HepG2 (cell line): ENCODE measurements around the gene CPHXL2. TPM values are rescaled to one million over a fixed set of nuclear protein-coding genes. Genes with fewer than 3 reads are reported as not detected.

Source experiments
- CENPT ChIP-seq: sonication (generic); formaldehyde crosslinking; IDR thresholded peaks from 2 replicates; pipeline ENCODE4 v1.8.0; 2022; ENCODE audit warnings: low read depth, mild to moderate bottlenecking, moderate library complexity, missing genetic modification reagents
- FOXC1 ChIP-seq: sonication (generic); formaldehyde crosslinking; IDR thresholded peaks from 2 replicates; pipeline ENCODE4 v1.8.0; 2022; ENCODE audit warnings: mild to moderate bottlenecking, missing genetic modification reagents, borderline replicate concordance
- GABPB1 ChIP-seq: IDR thresholded peaks from 2 replicates; pipeline ENCODE4 v1.6.1; 2016; ENCODE audit warnings: mild to moderate bottlenecking, missing genetic modification reagents, moderate library complexity, missing compliant biosample characterization
- GATAD1 ChIP-seq: IDR thresholded peaks from 2 replicates; pipeline ENCODE4 v1.6.1; 2016; ENCODE audit warnings: missing genetic modification reagents, missing compliant biosample characterization
- HNRNPL ChIP-seq: fragments of 200-400 bp; formaldehyde crosslinking; IDR thresholded peaks from 2 replicates; pipeline ENCODE4 v1.6.1; 2017; ENCODE audit warnings: mild to moderate bottlenecking, low read depth, low read length
- MED8 ChIP-seq: sonication (generic); formaldehyde crosslinking; IDR thresholded peaks from 2 replicates; pipeline ENCODE4 v1.8.1; 2023; ENCODE audit warnings: mild to moderate bottlenecking, missing genetic modification reagents; ENCODE audit not compliant: insufficient replicate concordance
- PAX8 ChIP-seq: sonication (generic); formaldehyde crosslinking; IDR thresholded peaks from 2 replicates; pipeline ENCODE4 v1.8.0; 2022; ENCODE audit warnings: mild to moderate bottlenecking, missing genetic modification reagents, borderline replicate concordance
- TEAD3 ChIP-seq: optimal IDR thresholded peaks from 2 replicates; pipeline ENCODE3; 2016; ENCODE audit warnings: borderline replicate concordance
- YEATS4 ChIP-seq: sonication (generic); formaldehyde crosslinking; IDR thresholded peaks from 2 replicates; pipeline ENCODE4 v1.4.0; 2020; ENCODE audit warnings: missing genetic modification reagents, borderline replicate concordance
- ZBTB26 ChIP-seq: IDR thresholded peaks from 2 replicates; pipeline ENCODE4 v1.6.1; 2016; ENCODE audit warnings: missing compliant biosample characterization, missing genetic modification reagents, borderline replicate concordance
- ZFAT ChIP-seq: sonication (generic); formaldehyde crosslinking; conservative IDR thresholded peaks from 2 replicates; pipeline ENCODE4 v1.8.1; 2023; ENCODE audit warnings: missing genetic modification reagents, inconsistent platforms
- ZNF121 ChIP-seq: sonication (generic); formaldehyde crosslinking; IDR thresholded peaks from 2 replicates; pipeline ENCODE4 v1.5.0; 2020; ENCODE audit warnings: mild to moderate bottlenecking, missing genetic modification reagents
- ZNF547 ChIP-seq: sonication (generic); formaldehyde crosslinking; IDR thresholded peaks from 2 replicates; pipeline ENCODE4 v1.5.1; 2020; ENCODE audit warnings: mild to moderate bottlenecking, missing genetic modification reagents
- ZNF570 ChIP-seq: sonication (generic); formaldehyde crosslinking; IDR thresholded peaks from 2 replicates; pipeline ENCODE4 v1.4.0; 2020; ENCODE audit warnings: mild to moderate bottlenecking, missing genetic modification reagents, borderline replicate concordance
- ZNF572 ChIP-seq: sonication (generic); formaldehyde crosslinking; IDR thresholded peaks from 2 replicates; pipeline ENCODE4 v1.5.1; 2020; ENCODE audit warnings: mild to moderate bottlenecking, missing genetic modification reagents
- ZSCAN5A ChIP-seq: sonication (generic); formaldehyde crosslinking; IDR thresholded peaks from 2 replicates; pipeline ENCODE4 v1.8.0; 2022; ENCODE audit warnings: mild to moderate bottlenecking, missing genetic modification reagents, borderline replicate concordance
- polyA plus RNA-seq, 8 experiments: library from polyadenylated mRNA; depleted of rRNA in 3 of 8; stranded (reverse) in 7 of 8; unstranded in 1 of 8; fragments of >200 nt; fragmentation: Illumina TruSeq in 4 of 8; extraction: Trizol in 4 of 8; gene quantifications; 2 replicates each; pipeline versions ENCODE4 v1.2.1 to v1.2.3, GENCODE V29; 2011 to 2016; ENCODE audit warnings: low read depth in 4 of 8, missing spikeins in 1 of 8, mixed read lengths in 1 of 8; ENCODE audit not compliant: insufficient read depth in 1 of 8
- total RNA-seq, 5 experiments: library from RNA; depleted of rRNA; stranded (reverse); fragments of >200 nt; fragmentation: Illumina TruSeq; extraction: Trizol; gene quantifications; 2 replicates each; pipeline ENCODE4 v1.2.3, GENCODE V29; 2016; ENCODE audit warnings: low read depth in 1 of 5
- TF ChIP-seq, protein P1 (sequence below): sonication (generic); formaldehyde crosslinking; IDR thresholded peaks from 2 replicates; pipeline ENCODE4 v1.5.1; 2020; ENCODE audit warnings: missing genetic modification reagents, mild to moderate bottlenecking, borderline replicate concordance
- TF ChIP-seq, protein P2 (sequence below): sonication (generic); formaldehyde crosslinking; IDR thresholded peaks from 2 replicates; pipeline ENCODE4 v1.4.0; 2020; ENCODE audit warnings: missing genetic modification reagents, mild to moderate bottlenecking, borderline replicate concordance
- TF ChIP-seq, protein P3 (sequence below): sonication (generic); formaldehyde crosslinking; IDR thresholded peaks from 2 replicates; pipeline ENCODE4 v1.4.0; 2020; ENCODE audit warnings: missing genetic modification reagents
- TF ChIP-seq, protein P4 (sequence below): sonication (generic); formaldehyde crosslinking; IDR thresholded peaks from 2 replicates; pipeline ENCODE4 v1.4.0; 2020; ENCODE audit warnings: mild to moderate bottlenecking, missing genetic modification reagents

CPHXL2 gene
- total and polyA plus RNA-seq, 2 of the 13 experiments (the other 11 are each of a cell fraction or from before 2014, with no cell fraction given), result not detected

- TF ChIP-seq ZNF572 (CRISPR knock-in tag) (peak; percentile 60; the same call in 1 of the 2 replicates), ZFAT (CRISPR knock-in tag) (no peak), CENPT (CRISPR knock-in tag) (0 out of 2 replicates have a peak, but pooled peaks have one; percentile 45), HNRNPL (peak; percentile 73; the same call in 1 of the 2 replicates), FOXC1 (CRISPR knock-in tag) (peak; percentile 94; the same call in 1 of the 2 replicates), ZBTB26 (no peak), ZNF121 (CRISPR knock-in tag) (peak; percentile 43; the same call in 1 of the 2 replicates), MED8 (peak; percentile 88), YEATS4 (CRISPR knock-in tag) (peak; percentile 82), ZSCAN5A (CRISPR knock-in tag) (no peak), PAX8 (peak; percentile 74; the same call in 1 of the 2 replicates), GATAD1 (CRISPR knock-in tag) (peak; percentile 96), GABPB1 (CRISPR knock-in tag) (peak; percentile 99), ZNF547 (CRISPR knock-in tag) (no peak), TEAD3 (CRISPR knock-in tag) (peak; percentile 49), ZNF570 (CRISPR knock-in tag) (0 out of 2 replicates have a peak, but pooled peaks have one; percentile 62)
- TF ChIP-seq, protein P1, sequence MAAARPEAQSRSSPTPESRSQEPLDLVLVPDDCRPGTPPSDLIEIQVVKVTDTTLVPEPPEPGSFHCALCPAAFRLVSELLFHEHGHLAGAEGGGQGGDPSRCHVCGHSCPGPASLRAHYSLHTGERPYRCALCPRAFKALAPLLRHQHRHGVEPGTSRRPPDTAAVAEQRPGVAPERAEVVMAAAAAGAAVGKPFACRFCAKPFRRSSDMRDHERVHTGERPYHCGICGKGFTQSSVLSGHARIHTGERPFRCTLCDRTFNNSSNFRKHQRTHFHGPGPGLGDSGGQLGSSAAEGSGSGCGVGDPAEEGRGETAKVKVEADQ (CRISPR knock-in tag), result peak; percentile 86; the same call in 1 of the 2 replicates
- TF ChIP-seq, protein P2, sequence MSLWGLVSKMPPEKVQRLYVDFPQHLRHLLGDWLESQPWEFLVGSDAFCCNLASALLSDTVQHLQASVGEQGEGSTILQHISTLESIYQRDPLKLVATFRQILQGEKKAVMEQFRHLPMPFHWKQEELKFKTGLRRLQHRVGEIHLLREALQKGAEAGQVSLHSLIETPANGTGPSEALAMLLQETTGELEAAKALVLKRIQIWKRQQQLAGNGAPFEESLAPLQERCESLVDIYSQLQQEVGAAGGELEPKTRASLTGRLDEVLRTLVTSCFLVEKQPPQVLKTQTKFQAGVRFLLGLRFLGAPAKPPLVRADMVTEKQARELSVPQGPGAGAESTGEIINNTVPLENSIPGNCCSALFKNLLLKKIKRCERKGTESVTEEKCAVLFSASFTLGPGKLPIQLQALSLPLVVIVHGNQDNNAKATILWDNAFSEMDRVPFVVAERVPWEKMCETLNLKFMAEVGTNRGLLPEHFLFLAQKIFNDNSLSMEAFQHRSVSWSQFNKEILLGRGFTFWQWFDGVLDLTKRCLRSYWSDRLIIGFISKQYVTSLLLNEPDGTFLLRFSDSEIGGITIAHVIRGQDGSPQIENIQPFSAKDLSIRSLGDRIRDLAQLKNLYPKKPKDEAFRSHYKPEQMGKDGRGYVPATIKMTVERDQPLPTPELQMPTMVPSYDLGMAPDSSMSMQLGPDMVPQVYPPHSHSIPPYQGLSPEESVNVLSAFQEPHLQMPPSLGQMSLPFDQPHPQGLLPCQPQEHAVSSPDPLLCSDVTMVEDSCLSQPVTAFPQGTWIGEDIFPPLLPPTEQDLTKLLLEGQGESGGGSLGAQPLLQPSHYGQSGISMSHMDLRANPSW (CRISPR knock-in tag), result peak; percentile 64; the same call in 1 of the 2 replicates
- TF ChIP-seq, protein P3, sequence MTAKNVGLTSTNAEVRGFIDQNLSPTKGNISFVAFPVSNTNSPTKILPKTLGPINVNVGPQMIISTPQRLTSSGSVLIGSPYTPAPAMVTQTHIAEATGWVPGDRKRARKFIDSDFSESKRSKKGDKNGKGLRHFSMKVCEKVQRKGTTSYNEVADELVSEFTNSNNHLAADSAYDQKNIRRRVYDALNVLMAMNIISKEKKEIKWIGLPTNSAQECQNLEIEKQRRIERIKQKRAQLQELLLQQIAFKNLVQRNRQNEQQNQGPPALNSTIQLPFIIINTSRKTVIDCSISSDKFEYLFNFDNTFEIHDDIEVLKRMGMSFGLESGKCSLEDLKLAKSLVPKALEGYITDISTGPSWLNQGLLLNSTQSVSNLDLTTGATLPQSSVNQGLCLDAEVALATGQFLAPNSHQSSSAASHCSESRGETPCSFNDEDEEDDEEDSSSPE (CRISPR knock-in tag), result peak; percentile 58
- TF ChIP-seq, protein P4, sequence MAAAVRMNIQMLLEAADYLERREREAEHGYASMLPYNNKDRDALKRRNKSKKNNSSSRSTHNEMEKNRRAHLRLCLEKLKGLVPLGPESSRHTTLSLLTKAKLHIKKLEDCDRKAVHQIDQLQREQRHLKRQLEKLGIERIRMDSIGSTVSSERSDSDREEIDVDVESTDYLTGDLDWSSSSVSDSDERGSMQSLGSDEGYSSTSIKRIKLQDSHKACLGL (CRISPR knock-in tag), result peak; percentile 93; the same call in 1 of the 2 replicates
These were observed 29.1 kb downstream of the CPHXL2 start, which contains the start of the genes KARS1 and TERF2IP (continued) for GRCh38 chr16:75647492-75648264.
